GM19025 (cell line): ENCODE measurements around the gene NUB1.

Experiments
- ATAC-seq: cut with Tn5 transposase; IDR thresholded peaks from one replicate; pipeline ENCODE4 v1.9.1; 2021; ENCODE audit warnings: mild to moderate bottlenecking, low read depth, moderate library complexity; ENCODE audit not compliant: unreplicated experiment

Gene NUB1

DNA sequence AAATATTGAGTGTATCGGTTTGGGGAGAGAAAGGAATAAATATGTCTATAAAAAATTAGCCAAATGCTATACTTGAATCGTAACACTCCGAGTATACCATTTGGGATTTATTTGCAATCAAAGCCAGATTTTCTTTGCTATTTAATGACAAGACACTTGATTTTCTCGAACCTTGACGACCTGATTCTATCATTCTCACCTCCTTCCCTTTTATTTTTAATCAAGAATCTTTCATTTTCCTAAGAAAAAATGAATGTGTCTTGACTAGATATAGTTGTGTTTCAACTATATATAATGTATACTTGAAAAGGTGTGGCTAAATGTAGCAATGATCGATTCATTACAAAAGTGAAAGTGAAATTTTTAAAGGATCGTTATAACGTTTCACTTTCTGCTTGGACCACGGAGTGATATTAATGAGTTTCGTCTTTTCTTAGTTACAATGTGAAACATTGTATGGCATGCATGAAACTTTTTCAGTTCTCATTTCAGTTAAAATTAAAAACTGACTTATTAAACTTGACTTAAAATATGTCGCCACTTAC, 562 bp downstream of the NUB1 start:
- peak; percentile 45 for ATAC-seq

DNA sequence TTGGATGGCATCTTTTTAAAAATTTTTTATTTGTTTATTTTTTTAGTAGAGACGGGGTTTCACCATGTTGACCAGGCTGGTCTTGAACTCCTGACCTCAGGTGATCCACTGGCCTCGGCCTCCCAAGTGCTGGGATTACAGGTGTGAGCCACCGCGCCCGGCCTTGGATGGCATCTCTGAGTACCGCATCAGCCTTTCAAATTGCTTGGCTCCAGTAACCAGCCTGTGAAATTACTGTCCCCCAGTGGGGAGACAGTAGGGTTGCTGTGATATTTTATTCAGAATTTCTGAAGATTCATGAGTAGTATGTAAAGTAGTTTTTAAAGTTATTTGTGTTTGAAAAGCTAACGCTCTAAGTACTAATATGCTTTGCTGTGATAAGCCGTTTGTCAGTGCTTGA, 1.2 kb downstream of the NUB1 start:
- no peak for ATAC-seq

DNA sequence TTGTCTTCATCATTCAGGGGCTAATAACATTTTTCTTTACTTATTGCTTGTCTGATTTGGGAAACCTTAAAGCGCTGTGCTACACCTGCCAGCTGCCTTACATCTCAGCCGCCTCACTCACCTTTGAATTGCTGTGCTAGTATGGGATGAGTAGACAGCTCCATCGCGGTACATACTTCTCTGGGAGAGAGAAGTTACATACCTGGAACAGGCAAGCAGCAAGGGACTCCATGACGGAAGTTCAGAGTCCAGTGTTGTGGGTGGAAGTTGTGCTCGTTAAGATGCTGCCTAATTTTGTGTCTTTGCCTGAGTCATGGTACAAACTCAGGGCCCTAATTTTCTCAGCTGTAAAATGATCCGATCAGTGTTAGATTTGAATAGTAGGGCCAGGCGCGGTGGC, 1.9 kb downstream of the NUB1 start:
- no peak for ATAC-seq

DNA sequence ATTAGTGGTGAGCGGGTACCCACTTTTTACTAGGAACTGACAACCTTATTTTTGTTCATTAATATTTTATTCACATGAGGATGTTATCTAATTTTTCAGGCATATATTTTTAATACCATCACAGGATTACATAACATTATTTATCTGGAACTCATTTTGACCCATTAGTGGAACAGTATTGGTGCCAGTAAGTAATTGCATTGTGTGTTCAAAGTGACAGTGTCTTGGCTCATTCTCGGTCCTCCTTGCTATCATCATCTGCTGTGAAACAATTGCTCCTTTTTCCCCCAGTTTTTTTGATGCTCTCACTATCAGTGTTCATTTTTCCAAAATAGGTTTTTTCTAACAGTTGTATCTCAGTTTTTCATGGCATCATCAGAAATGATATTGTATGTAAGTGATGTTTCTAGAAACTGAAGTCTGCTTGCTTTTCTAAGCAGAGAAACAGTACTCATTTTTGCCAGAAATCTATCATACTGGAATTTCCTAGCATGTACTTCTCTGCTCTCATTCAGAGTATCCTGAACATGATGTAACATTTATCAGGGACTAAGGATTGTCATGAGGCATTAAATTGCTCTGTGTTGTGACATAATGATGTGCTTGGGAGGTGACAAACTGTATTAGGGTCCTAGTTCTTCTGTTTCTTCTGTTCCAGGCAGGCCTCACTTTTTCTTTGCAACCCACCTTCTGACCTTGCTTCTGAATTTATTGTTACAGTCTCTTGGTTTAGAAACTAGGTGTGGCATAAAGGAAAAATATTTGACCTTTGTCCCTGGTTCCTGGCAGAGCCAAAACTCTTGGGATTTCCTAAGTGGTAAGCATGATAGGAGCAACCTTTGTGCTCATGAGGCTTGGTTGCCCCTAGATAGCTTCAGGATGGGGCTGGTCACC, 4.2 kb downstream of the NUB1 start:
- ATAC-seq = no peak

DNA sequence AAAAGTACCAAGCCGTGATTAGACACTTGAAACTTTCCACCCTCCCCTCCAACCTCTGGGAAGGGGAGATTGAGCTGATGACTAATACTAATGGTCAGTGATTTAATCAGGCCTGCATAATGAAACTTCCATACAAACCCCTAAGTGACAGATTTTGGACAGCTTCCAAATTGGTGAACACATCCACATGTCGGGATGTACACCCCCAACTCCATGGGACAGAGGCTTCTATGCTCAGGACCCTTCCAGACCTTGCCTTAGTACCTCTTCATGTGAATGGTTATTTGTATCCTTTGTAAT, 4.8 kb downstream of the NUB1 start:
- ATAC-seq = no peak

DNA sequence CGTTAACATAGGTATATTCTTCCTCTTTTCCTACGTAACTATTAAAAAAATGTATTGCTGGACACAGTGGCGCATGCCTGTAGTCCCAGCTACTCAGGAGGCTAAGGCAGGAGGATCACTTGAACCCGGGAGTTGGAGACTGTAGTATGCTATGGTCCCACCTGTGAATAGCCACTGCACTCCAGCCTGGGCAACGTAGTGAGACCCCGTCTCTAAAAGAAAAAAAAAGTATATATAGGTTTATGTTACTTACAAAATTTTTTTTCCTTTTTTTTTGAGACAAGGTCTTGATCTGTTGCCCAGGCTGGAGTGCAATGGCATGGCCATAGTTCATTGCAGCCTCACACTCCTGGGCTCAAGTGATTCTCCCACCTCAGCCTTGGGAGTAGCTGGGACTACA, 5.6 kb downstream of the NUB1 start:
- ATAC-seq = no peak

DNA sequence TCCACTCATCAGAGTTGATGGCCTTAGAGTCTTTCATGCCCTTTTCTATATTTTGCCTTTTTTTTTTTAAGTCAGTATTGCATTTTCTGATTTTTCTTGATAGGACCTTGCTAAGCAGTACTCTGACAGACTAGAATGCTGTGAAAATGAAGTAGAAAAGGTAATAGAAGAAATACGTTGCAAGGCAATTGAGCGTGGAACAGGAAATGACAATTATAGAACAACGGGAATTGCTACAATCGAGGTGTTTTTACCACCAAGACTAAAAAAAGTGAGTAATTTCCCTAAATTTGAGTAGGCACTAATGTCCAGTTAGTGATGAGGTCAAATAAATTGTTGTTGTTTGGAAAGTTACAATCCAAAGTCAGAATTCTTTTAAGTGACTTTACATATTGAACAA, 7.4 kb downstream of the NUB1 start:
- no peak for ATAC-seq

DNA sequence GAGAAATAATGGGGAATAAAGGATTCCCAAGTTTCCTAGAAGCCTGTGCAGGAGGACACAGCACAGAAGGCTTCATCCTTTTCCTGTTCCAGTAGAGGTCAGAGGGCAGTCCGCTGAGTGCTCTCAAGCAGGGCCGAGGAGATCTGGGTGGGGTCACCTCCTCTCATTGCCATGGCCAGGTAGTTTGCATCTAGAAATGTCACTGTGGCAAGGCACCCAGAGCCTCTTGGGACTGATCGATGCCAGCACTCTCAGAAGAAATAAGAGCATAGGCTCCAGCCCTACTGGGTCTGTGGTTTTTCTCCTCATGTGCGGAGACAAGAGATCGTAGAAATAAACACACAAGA, 7.9 kb downstream of the NUB1 start:
- ATAC-seq = peak; percentile 44

DNA sequence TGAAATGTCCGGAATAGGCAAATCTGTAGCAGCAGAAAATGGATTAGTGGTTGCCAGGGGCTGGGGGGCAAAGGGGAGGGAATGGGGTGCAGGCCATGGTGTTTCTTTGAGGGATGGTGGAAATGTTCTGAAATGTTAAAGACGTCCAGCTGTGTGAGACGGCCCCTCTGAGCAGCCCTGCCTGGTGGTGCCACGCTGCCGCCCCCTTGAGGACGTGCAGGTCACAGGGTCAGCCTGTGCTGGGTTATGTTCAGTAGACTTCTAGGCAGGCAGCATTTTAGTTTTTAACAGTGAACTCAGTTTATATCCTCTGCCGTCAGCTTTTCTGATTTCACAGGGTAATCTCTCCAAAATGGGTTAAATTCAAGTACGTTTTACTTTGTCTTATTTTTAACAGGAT, 9.4 kb downstream of the NUB1 start:
- ATAC-seq = no peak

DNA sequence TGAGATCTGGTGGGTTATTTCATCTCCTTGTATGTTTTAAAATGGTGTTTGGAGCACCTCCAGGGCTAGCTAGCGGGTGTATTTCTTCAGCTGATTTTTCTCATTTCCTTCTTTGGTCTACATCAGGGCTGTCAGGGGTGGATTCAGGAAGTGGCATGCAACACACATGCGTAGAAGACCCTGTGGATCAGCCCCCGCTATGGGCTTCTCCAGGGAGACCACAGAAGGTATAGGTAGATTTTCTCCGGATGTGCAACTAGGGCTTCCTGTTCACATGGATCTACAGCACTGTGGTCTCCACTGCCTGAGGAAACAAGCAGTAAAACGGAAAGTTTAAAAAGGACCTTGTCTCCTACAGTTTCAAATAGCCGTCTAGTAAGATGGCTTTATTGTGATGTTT, 10.4 kb downstream of the NUB1 start:
- ATAC-seq = no peak

DNA sequence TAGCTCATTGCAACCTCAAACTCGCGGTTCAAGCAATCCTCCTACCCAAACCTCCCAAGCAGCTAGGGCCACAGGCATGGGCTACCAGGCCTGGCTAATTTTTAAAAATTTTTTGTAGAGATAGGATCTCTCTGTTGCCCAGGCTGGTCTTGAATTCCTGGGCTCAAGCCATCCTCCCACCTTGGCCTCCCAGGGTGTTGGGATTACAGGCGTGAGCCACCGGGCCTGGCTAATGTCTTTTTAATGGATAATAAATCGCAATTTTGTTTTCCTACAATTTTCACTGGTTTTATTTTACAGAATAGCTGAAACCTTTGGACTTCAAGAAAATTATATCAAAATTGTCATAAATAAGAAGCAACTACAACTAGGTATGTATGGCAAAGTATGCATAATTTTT, 10.9 kb downstream of the NUB1 start:
- ATAC-seq = no peak

DNA sequence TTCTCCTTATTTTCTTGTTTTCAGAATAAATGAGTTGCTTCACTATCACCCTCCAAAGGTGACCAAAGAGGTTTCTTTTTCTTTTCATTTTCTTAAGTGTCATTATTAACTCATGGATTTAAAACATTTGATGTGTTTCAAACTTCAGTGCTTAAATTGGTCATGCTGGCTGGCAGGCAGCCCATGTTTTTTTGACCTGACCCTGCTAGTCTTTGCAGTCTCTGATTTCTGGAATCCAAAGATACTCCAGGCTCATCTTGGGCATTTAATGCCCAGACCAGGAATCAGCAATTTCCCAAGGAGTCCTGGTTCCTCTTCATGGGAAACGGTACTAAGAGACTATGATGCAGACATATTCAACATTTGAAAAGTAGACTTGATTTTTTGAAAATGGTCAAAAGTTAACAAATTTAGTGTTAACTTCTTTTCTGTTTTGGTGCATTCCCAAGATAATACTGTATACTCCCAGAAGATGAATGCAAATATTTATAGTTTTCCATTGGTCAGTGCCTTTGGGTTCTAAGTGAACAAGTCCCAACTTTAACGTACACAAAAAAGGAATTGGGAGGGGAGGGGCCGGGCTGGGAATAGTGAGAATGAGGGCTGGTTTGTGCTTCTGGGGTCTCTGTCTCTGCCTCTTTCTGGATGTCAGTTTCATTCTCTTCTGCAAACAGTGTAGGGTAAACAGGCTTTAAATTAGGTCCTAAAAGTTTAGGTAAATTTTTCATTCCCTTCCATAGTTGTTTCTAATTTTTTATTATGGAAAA, 19.8 kb downstream of the NUB1 start:
- no peak for ATAC-seq

DNA sequence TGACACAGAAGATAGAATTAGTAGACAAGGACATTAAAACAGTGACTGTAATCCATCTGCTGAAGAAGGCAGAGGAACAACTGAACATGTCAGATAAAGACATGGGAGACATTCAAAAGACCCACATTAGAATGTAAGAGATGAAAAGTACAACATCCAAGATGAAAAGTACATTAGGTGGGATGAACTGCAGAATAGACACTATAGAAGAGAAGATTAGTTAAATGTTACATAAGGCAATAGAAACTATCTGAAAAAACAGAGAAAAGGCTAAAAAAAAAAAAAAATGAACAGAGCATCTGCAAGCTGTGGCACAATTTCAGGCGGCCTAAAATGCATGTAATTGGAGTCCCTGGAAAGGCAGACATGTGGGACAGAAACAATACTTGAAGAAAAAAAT, 21.6 kb downstream of the NUB1 start:
- ATAC-seq = no peak

DNA sequence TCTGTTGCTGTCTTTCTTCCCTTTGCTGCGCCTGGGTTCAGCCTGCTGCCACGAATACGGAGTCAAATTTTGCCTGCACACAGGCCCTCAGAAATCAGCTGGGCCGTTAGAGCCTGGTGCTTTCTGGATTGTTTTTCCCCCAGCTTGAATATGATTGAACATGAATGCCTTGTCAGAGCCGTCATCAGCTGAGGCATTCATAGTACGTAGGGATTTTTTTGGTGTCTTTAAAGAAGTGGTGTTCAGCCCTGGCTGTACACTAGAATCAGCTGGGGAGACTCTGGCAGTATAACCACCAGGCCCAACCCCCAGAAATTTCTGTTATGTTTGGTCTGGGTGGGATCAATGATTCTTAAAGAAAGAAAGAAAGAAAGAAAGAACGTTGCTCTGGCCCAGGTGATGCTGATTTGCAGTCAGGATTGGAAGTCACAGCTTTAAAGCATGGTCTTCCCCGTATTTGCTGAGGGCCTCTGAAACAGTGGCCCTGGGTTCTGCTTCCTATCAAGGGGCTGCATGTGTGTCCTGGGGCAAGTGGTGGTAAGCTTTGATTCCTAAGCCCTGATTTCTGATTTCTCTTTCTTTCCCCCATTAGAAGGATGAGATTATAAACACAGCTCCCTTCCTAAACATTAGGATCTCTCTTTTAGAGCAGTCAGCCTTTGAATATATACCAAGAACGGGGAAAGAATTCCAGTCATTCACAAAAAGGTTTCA, 24.7 kb downstream of the NUB1 start:
- ATAC-seq = no peak

DNA sequence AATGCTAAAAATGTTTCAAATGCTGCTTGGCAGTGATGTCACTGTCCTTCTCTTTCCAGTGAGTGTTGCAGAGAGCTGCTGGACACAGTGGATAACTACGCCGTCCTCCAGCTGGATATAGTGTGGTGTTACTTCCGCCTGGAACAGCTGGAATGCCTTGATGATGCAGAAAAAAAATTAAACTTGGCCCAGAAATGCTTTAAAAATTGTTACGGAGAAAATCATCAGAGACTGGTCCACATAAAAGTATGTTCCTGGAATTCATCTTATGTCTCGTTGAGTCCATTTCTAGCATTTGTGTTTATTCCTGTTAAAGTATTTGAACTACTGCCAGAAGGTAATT, 25.2 kb downstream of the NUB1 start:
- ATAC-seq = no peak

DNA sequence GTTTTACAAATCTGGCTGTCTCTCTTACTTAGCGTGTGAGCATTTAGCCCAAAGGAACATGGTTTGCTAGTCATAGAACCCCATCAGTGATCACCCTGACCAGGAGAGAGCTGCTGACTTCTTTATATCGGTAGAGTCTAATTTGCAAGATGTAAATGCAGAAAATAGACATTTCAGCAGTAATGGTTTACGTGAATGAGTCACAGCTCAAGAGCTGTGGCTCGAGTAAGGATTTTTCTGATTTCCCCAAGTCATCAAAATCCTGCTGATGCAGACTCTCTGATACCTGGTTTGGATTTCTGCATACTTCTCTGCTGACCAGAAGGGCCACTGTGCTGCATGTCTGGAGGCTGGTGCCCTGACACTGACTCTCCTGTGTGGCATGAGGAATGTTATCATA, 25.7 kb downstream of the NUB1 start:
- no peak for ATAC-seq

DNA sequence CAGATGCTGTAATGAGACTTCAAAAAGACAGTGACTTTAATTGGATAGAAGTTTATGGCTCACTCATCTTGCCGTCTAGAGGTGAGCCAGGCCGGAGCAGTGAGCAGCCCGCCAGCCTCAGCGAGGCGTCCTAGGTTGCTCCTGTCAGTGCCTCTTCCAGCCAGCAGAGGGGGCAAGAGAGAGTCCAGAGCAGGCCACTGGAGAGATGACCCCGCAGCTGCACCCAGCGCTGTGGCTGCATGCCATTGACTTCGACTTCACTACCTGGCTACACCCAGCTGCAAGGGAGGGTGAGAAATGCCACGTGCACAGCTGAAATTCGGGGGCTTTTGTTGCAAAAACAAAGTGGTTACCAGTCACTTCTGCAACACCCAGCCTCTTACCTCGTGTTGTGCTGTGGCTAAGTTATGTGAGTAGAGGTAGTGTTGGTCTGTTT, 26.5 kb downstream of the NUB1 start:
- ATAC-seq = peak; percentile 94

DNA sequence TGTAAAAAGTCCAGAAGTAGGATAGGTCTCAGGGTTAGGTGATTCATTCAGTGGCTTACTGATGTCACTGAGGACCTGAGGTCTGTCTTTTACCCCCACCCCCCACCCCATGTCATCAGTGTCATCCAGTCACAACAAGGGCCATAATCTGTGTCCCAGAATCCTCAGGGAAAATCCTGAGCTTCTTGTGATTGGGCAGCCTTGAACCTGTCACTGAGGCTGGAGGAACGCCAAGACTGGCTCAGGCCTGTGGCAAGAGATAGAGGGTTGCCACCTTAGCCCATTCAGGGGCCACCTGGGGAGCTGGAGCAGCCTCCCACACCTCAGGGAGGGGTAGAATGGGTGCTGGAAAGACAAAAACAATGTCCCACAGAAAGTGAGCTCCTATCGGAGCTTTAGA, 29.7 kb downstream of the NUB1 start:
- no peak for ATAC-seq

DNA sequence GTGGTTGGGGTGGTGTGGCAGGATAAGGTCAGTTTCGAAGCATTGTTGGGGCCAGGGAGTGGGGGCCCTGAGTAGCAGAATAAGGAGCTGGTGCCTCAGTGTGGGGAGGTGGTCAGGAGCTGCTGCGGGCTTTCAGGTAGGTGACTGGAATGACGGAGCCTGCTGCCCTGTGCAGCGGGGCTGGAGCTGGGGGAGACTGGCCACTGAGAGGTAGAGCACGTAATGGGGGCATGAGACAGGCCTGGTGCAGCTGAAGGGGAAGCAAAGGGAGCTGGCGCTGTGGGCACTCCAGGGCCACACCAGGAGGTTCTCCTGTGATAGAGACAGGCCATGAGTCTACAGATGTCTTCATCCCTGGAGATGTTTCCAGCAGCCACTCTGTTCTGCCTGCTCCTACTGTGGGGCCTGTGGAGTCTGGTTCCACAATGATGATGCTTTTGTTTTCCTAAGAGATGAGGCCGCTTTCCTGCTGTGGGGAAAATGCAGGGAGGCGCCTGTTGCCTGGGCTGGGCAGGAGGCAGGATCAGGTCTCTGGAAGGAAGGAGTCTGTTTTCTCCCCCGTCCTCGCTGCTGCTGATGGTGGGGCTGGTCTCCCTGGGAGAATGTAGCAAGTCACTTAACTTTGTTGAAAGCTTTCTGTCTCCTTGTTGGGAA, 31.1 kb downstream of the NUB1 start:
- no peak for ATAC-seq

DNA sequence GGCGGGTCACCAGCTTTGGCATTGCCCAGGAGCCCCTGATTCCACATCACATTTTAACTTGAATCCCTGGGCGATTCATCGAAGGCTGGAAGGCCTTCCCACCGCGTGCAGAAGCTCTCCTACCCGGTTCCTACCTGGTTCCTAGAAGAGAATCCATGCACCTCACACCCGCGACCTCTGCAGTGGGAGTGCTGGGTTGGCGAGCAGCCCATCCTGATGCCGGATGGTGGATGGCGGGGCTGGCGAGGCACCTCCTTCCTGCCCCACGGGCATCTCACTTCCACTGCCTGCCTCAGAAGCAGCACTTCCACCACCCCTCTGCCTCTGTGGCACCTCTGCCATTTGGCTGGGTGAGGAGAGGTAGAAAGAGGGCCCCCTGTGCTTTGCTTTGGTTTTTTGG, 32.0 kb downstream of the NUB1 start:
- ATAC-seq = no peak

DNA sequence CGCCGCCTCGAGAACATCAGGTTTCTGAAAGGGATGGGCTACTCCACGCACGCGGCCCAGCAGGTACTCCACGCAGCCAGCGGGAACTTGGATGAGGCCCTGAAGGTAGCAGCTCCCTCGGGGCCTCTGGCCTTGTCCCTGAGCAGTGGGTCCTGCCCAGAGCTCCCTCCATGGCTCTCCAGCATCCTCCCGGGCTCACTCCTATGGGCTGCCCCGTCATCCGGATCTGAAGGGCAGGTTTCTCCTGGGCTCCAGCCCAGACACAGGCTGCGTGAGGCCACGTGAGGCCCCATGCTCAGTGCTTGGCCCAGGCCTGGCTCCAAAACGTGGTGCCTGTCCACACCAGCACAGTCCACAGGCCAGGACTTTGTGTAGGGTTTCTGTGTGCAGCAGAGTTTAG, 32.5 kb downstream of the NUB1 start:
- ATAC-seq = no peak
